Sigmoid colon (tissue), 7 donors: Measurements from ENCODE around the gene NUP205. TPM values are rescaled to one million over a fixed set of nuclear protein-coding genes. Genes with fewer than 3 reads are reported as not detected.
A peak's percentile ranks its signal among the peaks of the same experiment; 100 is the strongest.

Source experiments
- DNase-seq: peaks from one replicate; pipeline ENCODE4 v3.0.0-alpha.2; 2019
- H3K27ac ChIP-seq, 4 donors: fragments of 200-600 bp; sonication (generic); one replicate each; pipeline ENCODE4 v1.5.1; 2016 to 2019; ENCODE audit warnings: mild to moderate bottlenecking in 1 of 4
- H3K27me3 ChIP-seq, 3 donors: fragments of 200-600 bp; sonication (generic); one replicate each; pipeline ENCODE4 v1.5.1; 2019; ENCODE audit warnings: mild to moderate bottlenecking in 1 of 3
- H3K36me3 ChIP-seq, 4 donors: fragments of 200-600 bp; sonication (generic); one replicate each; pipeline ENCODE4 v1.5.1; 2016 to 2019
- H3K4me1 ChIP-seq, 4 donors: fragments of 200-600 bp; sonication (generic); one replicate each; pipeline ENCODE4 v1.5.1; 2017 to 2019
- H3K4me3 ChIP-seq, 4 donors: fragments of 200-600 bp; sonication (generic); one replicate each; pipeline ENCODE4 v1.5.1; 2017 to 2019; ENCODE audit warnings: mild to moderate bottlenecking in 2 of 4, moderate library complexity in 1 of 4
- H3K9me3 ChIP-seq, 4 donors: fragments of 200-600 bp in 3 of 4; sonication (generic) in 3 of 4; one replicate each; pipeline versions ENCODE4 v1.5.1 to v1.6.1; 2013 to 2019
- CTCF ChIP-seq, 4 experiments: fragments of 450-650 bp in 3 of 4; fragments of 200-600 bp in 1 of 4; IDR thresholded peaks; one replicate each; pipeline ENCODE4 v1.5.1; 2016 to 2019; ENCODE audit warnings: antibody characterized with exemption in 4 of 4, mild to moderate bottlenecking in 3 of 4, moderate library complexity in 2 of 4
- EP300 ChIP-seq, 4 donors: sonication (generic); formaldehyde crosslinking; IDR thresholded peaks; one replicate each; pipeline ENCODE4 v1.6.1; 2017; ENCODE audit warnings: antibody characterized with exemption in 4 of 4
- POLR2A ChIP-seq, 2 donors: fragments of 450-650 bp; IDR thresholded peaks; one replicate each; pipeline ENCODE4 v1.6.1; 2016; ENCODE audit warnings: antibody characterized with exemption in 2 of 2, mild to moderate bottlenecking in 2 of 2, moderate library complexity in 2 of 2
- POLR2AphosphoS5 ChIP-seq, 4 donors: sonication (generic); formaldehyde crosslinking; IDR thresholded peaks; one replicate each; pipeline ENCODE4 v1.6.1; 2017; ENCODE audit warnings: antibody characterized with exemption in 4 of 4
- WGBS, 2 donors: extraction: QIAGEN DNeasy Blood & Tissue Kit; methylation state at CpG; one replicate each; pipeline ENCODE4 v1.1.7; 2013; 5-methylcytosine and 5-hydroxymethylcytosine counted together
- intact Hi-C: fragments of 100-400 bp; cut with DNase I; formaldehyde crosslinking; loops from one replicate; pipeline ENCODE4 v1.15.1; 2023
- polyA plus RNA-seq, 3 donors: library from polyadenylated mRNA; stranded (reverse); fragments of 200-250 nt; gene quantifications; one replicate each; pipeline ENCODE4 v1.2.3, GENCODE V29; 2013
- total RNA-seq, 4 donors: library from RNA; depleted of rRNA; stranded (reverse); fragments of >200 nt; gene quantifications; one replicate each; pipeline ENCODE4 v1.1.0, GENCODE V29; 2016
- donor health status: healthy with polysubstance abuse.
- donor health status: Bipolar disorder and iron deficiency.
- donor health status: healthy.

Gene NUP205
- total and polyA plus RNA-seq, 7 donors: 9.5 to 37.5 (median 21.9) TPM

DNA sequence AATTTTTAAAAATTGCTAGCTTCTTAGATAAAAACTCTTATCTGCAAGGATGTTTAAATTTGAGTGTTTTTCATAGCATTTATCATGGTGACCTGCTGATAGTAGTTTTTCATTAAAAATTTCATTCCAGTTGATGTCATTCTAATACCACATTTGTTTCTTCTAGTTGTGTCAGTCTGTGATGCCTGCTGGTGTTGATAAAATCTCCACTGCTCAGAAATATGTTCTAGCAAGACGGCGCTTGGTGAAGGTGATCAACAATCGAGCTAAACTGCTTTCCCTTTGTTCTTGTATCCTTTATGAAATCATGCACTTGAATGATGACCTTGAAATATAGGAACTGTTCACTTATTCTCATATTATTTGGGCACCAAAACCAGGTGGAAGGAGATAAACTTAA is 87.0 kb downstream of the NUP205 start:
- no peaks in the 10 kb centered on the region for H3K27me3 ChIP-seq
- no peaks in the 10 kb centered on the region for H3K9me3 ChIP-seq
- no peak overlapping the region for H3K27ac ChIP-seq
- no peak for DNase-seq
- peaks cover 0 to 67% (median 16%) of the 10 kb centered on the region in 4 donors for H3K36me3 ChIP-seq
- TF ChIP-seq CTCF (IDR thresholded peaks at IDR 0.05) (no peak), POLR2AphosphoS5 (IDR thresholded peaks at IDR 0.05) (no peak), EP300 (IDR thresholded peaks at IDR 0.05) (no peak), POLR2A (IDR thresholded peaks at IDR 0.05) (no peak)
- peaks cover 0 to 3% (median 0%) of the 10 kb centered on the region in 4 donors for H3K4me1 ChIP-seq
- intact Hi-C loops: loop anchor here (1.0 kb wide), 1 partner anchor 362 kb away; no protein-coding TSS in a partner anchor
- H3K4me3 ChIP-seq: no peak overlapping the region
- WGBS, 2 donors: 90 to 94% methylated on average over 3 of the region's 3 CpGs

- TF ChIP-seq CTCF (IDR thresholded peaks at IDR 0.05) (peak; percentile 26 to 78 (median 56)), EP300 (IDR thresholded peaks at IDR 0.05) (no peak), POLR2A (IDR thresholded peaks at IDR 0.05) (no peak), POLR2AphosphoS5 (IDR thresholded peaks at IDR 0.05) (no peak)
- Histone ChIP-seq H3K9me3 (no peaks in the 10 kb centered on the region), H3K36me3 (peaks cover 0 to 64% (median 15%) of the 10 kb centered on the region in 4 donors), H3K4me3 (no peak overlapping the region), H3K27ac (no peak overlapping the region), H3K27me3 (no peaks in the 10 kb centered on the region), H3K4me1 (peaks cover 0 to 3% (median 0%) of the 10 kb centered on the region in 4 donors)
- 42 to 58% methylated on average over 6 of the region's 6 CpGs for WGBS, 2 donors
- DNase-seq: no peak
- intact Hi-C loops: loop anchor here (1.0 kb wide), 1 partner anchor 363 kb away; no protein-coding TSS in a partner anchor
Observed at GRCh38 chr7:135645296-135645904, 87.7 kb downstream of the NUP205 start.

GRCh38 chr7:135647755-135648154 is 90.0 kb downstream of the NUP205 start:
- Histone ChIP-seq H3K4me1 (peaks cover 0 to 3% (median 0%) of the 10 kb centered on the region in 4 donors), H3K4me3 (no peak overlapping the region), H3K36me3 (peaks cover 0 to 50% (median 15%) of the 10 kb centered on the region in 4 donors), H3K9me3 (no peaks in the 10 kb centered on the region), H3K27me3 (no peaks in the 10 kb centered on the region), H3K27ac (no peak overlapping the region)
- no peak for TF ChIP-seq EP300 (IDR thresholded peaks at IDR 0.05)
- TF ChIP-seq POLR2A (IDR thresholded peaks at IDR 0.05): no peak
- no peak for TF ChIP-seq CTCF (IDR thresholded peaks at IDR 0.05)
- TF ChIP-seq POLR2AphosphoS5 (IDR thresholded peaks at IDR 0.05): no peak
- no peak for DNase-seq
- 92 to 97% methylated on average over 1 of the region's 1 CpG for WGBS, 2 donors
- intact Hi-C loops: no loop called here

DNA sequence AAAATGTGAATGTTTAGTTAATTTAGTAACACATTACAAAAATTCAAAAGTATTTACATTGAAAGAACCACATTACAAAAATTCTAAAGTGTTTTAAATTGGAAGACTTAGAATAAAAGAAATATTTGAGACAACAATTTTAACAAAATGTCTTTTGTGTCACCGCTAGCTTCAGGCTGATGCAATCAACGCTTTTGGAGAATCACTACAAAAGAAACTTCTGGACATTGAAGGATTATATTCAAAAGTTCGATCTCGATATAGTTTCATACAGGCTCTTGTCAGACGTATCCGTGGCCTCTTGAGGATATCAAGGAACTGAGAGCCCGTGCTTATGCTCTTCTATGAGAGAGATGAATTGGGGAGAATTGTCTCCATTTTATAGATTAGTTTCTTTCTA is 90.5 kb downstream of the NUP205 start:
- no peaks in the 10 kb centered on the region for H3K9me3 ChIP-seq
- intact Hi-C loops: no loop called here
- no peak for DNase-seq
- peaks cover 0 to 50% (median 15%) of the 10 kb centered on the region in 4 donors for H3K36me3 ChIP-seq
- TF ChIP-seq POLR2A (IDR thresholded peaks at IDR 0.05) (no peak), EP300 (IDR thresholded peaks at IDR 0.05) (no peak), CTCF (IDR thresholded peaks at IDR 0.05) (no peak), POLR2AphosphoS5 (IDR thresholded peaks at IDR 0.05) (no peak)
- 94 to 95% methylated on average over 7 of the region's 7 CpGs for WGBS, 2 donors
- H3K4me1 ChIP-seq: peaks cover 0 to 3% (median 0%) of the 10 kb centered on the region in 4 donors
- no peak overlapping the region for H3K27ac ChIP-seq
- no peaks in the 10 kb centered on the region for H3K27me3 ChIP-seq
- H3K4me3 ChIP-seq: no peak overlapping the region
